ENCODE measurements around the gene DOCK9.

The DOCK9 gene

GRCh38 chr13:98893371-98893770 is 84.5 kb downstream of the DOCK9 start:
- TF ChIP-seq CTCF (IDR thresholded peaks at IDR 0.05; ENCODE audit: low read depth, low read length), result no peak
- no peak overlapping the region for H3K4me3 ChIP-seq (replicated peaks in 1 of 2; ENCODE audit: low read depth in 2 of 2, low read length in 2 of 2)
- DNase-seq (ENCODE audit: low read depth in 2 of 2), result no peak

GRCh38 chr13:98892821-98893220 is 85.0 kb downstream of the DOCK9 start:
- TF ChIP-seq CTCF (IDR thresholded peaks at IDR 0.05; ENCODE audit: low read depth, low read length), result no peak
- no peak overlapping the region for H3K4me3 ChIP-seq (replicated peaks in 1 of 2; ENCODE audit: low read depth in 2 of 2, low read length in 2 of 2)
- no peak for DNase-seq (ENCODE audit: low read depth in 2 of 2)

- H3K4me3 ChIP-seq (replicated peaks in 1 of 2; ENCODE audit: low read depth in 2 of 2, low read length in 2 of 2), result no peak overlapping the region
- no peak for DNase-seq (ENCODE audit: low read depth in 2 of 2)
- no peak for TF ChIP-seq CTCF (IDR thresholded peaks at IDR 0.05; ENCODE audit: low read depth, low read length)
Observed at GRCh38 chr13:98892077-98892476, 85.8 kb downstream of the DOCK9 start.

- no peak overlapping the region for H3K4me3 ChIP-seq (replicated peaks in 1 of 2; ENCODE audit: low read depth in 2 of 2, low read length in 2 of 2)
- TF ChIP-seq CTCF (IDR thresholded peaks at IDR 0.05; ENCODE audit: low read depth, low read length), result no peak
- no peak for DNase-seq (ENCODE audit: low read depth in 2 of 2)
Observed at GRCh38 chr13:98890925-98891324, 86.9 kb downstream of the DOCK9 start.

- DNase-seq (ENCODE audit: low read depth in 2 of 2), result peak; percentile 59 to 82
- H3K4me3 ChIP-seq (replicated peaks in 1 of 2; ENCODE audit: low read depth in 2 of 2, low read length in 2 of 2), result no peak overlapping the region
Observed at GRCh38 chr13:98890186-98890585, 87.7 kb downstream of the DOCK9 start.

GRCh38 chr13:98889419-98890085 is 88.3 kb downstream of the DOCK9 start:
- H3K4me3 ChIP-seq (replicated peaks in 1 of 2; ENCODE audit: low read depth in 2 of 2, low read length in 2 of 2), result no peak overlapping the region
- TF ChIP-seq CTCF (IDR thresholded peaks at IDR 0.05; ENCODE audit: low read depth, low read length), result no peak
- DNase-seq (ENCODE audit: low read depth in 2 of 2), result no peak

More at GRCh38 chr13:98890186-98890585, 87.7 kb downstream of the DOCK9 start:
- no peak for TF ChIP-seq CTCF (IDR thresholded peaks at IDR 0.05; ENCODE audit: low read depth, low read length)

- no peak for DNase-seq (ENCODE audit: low read depth in 2 of 2)
- no peak overlapping the region for H3K4me3 ChIP-seq (replicated peaks in 1 of 2; ENCODE audit: low read depth in 2 of 2, low read length in 2 of 2)
- TF ChIP-seq CTCF (IDR thresholded peaks at IDR 0.05; ENCODE audit: low read depth, low read length), result no peak
Observed at GRCh38 chr13:98888890-98889279, 89.0 kb downstream of the DOCK9 start.
